Prostate gland (tissue), 2 donors: ENCODE data around the gene CDC42BPB. TPM values are rescaled to one million over a fixed set of nuclear protein-coding genes. Genes with fewer than 3 reads are reported as not detected.

Experiments used
- DNase-seq: peaks from one replicate; pipeline ENCODE4 v3.0.0-alpha.2; 2019; ENCODE audit warnings: low spot score
- H3K27ac ChIP-seq, 2 donors: fragments of 200-600 bp; sonication (generic); 2 replicates each; pipeline ENCODE4 v1.5.1; 2017 to 2019
- H3K27me3 ChIP-seq: fragments of 200-600 bp; sonication (generic); replicated peaks from 2 replicates; pipeline ENCODE4 v1.5.1; 2019; ENCODE audit not compliant: insufficient read depth
- H3K36me3 ChIP-seq, 2 donors: fragments of 200-600 bp; sonication (generic); 1 replicate in 1 of 2; 2 replicates in 1 of 2; pipeline versions ENCODE4 v1.5.1 to v1.8.1; 2017 to 2019
- H3K4me1 ChIP-seq: fragments of 200-600 bp; sonication (generic); replicated peaks from 2 replicates; pipeline ENCODE4 v1.5.1; 2019
- H3K4me3 ChIP-seq, 2 donors: fragments of 200-600 bp; sonication (generic); 2 replicates each; pipeline ENCODE4 v1.5.1; 2017 to 2019
- H3K9me3 ChIP-seq: fragments of 200-600 bp; sonication (generic); 2 replicates; pipeline ENCODE4 v1.5.1; 2017
- CTCF ChIP-seq, 4 experiments: fragments of 200-600 bp in 2 of 4; fragments of 450-650 bp in 2 of 4; sonication (generic) in 2 of 4; IDR thresholded peaks; 1 replicate in 3 of 4; 2 replicates in 1 of 4; pipeline ENCODE4 v1.5.1; 2016 to 2019; ENCODE audit warnings: antibody characterized with exemption in 4 of 4, mild to moderate bottlenecking in 2 of 4, moderate library complexity in 2 of 4
- POLR2A ChIP-seq: fragments of 450-650 bp; IDR thresholded peaks from one replicate; pipeline ENCODE4 v1.6.1; 2016; ENCODE audit warnings: antibody characterized with exemption, mild to moderate bottlenecking
- POLR2AphosphoS5 ChIP-seq: sonication (generic); formaldehyde crosslinking; IDR thresholded peaks from one replicate; pipeline ENCODE4 v1.6.1; 2017; ENCODE audit warnings: antibody characterized with exemption
- WGBS: methylation state at CpG from one replicate; pipeline ENCODE4 v1.1.5; 2018; 5-methylcytosine and 5-hydroxymethylcytosine counted together
- intact Hi-C: fragments of 100-400 bp; cut with DNase I; formaldehyde crosslinking; loops from one replicate; pipeline ENCODE4 v1.14.2; 2022
- total RNA-seq, 2 donors: library from RNA; depleted of rRNA; stranded (reverse); fragments of >200 nt; gene quantifications; one replicate each; pipeline ENCODE4 v1.1.0, GENCODE V29; 2016

Gene CDC42BPB
- total RNA-seq, 2 donors from 2014 or later = 78.9 to 172 TPM

DNA sequence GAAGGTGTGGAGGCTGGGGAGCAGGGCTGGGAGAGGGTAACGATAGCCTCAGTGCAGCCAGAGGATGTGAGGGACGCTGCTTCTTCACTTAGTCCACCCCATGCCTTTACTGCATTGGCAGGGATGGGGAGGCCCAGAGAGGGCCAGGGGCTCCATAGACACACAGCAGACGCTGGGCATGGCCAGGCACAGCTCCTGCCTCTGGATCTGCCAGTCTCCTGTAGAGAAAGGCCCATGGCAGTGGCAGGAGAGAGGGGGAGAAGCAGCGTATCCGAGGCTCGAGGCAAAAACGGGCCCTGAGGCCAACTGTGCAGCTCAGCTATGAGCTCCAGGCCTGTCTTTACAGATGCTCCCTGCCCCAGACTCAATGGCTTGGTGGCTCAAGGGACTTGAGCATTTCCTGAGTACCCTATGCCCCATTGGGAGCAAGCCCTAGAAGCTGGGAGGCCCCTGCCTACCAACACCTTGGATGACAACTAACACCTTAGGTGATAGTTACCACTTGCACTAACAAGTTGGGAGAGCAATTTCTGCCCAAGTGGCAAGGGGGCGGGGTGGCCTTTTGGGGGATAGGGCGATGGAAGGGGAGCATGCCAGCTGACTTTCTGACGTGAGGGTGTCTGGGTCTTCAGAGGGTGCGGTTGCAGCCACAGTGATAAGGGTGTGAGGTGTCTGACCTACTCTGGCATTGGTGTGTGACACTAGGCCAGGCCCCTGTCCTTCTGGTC, 21.7 kb upstream of the CDC42BPB start:
- no peak overlapping the region for H3K4me3 ChIP-seq
- no peaks in the 10 kb centered on the region for H3K9me3 ChIP-seq
- intact Hi-C loops = loop anchor here (5.0 to 10.0 kb wide), 2 partner anchors 213 to 384 kb away; no protein-coding TSS in a partner anchor
- no peak for TF ChIP-seq POLR2AphosphoS5
- no peak for TF ChIP-seq CTCF (IDR thresholded peaks at IDR 0.05)
- no peak for TF ChIP-seq POLR2A
- no peaks in the 10 kb centered on the region for H3K36me3 ChIP-seq
- no peak for DNase-seq
- no peaks in the 10 kb centered on the region for H3K4me1 ChIP-seq
- whole genome bisulfite sequencing = 71% methylated on average over 11 of the region's 11 CpGs
- no peak overlapping the region for H3K27ac ChIP-seq
- no peaks in the 10 kb centered on the region for H3K27me3 ChIP-seq

DNA sequence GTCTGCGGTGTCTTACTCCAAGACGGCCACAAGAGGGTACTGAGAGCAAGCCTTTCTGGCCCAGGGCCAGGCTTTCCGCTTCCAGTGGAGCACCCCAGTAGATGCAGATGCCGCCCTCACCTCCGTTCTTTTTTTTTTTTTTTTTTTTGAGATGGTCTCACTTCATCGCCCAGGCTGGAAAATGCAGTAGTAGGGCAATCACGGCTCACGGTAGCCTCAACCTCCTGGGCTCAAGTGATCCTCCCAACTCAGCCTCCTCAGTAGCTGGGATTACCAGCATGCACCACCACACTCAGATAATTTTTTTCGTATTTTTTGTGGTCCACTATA, 21.0 kb upstream of the CDC42BPB start:
- H3K27me3 ChIP-seq = no peaks in the 10 kb centered on the region
- peak; percentile 76 for DNase-seq
- no peaks in the 10 kb centered on the region for H3K4me1 ChIP-seq
- TF ChIP-seq POLR2A (no peak), POLR2AphosphoS5 (peak; percentile 58), CTCF (IDR thresholded peaks at IDR 0.05) (peak; percentile 38 to 83 (median 62))
- no peak overlapping the region for H3K4me3 ChIP-seq
- no peaks in the 10 kb centered on the region for H3K36me3 ChIP-seq
- intact Hi-C loops = loop anchor here (5.0 to 10.0 kb wide), 2 partner anchors 214 to 384 kb away; no protein-coding TSS in a partner anchor
- no peaks in the 10 kb centered on the region for H3K9me3 ChIP-seq
- WGBS = 16% methylated on average over 9 of the region's 9 CpGs
- no peak overlapping the region for H3K27ac ChIP-seq

- no peak for DNase-seq
- Histone ChIP-seq H3K9me3 (no peaks in the 10 kb centered on the region), H3K4me1 (peaks cover 7% of the 10 kb centered on the region), H3K27me3 (no peaks in the 10 kb centered on the region), H3K36me3 (no peaks in the 10 kb centered on the region), H3K27ac (no peak overlapping the region), H3K4me3 (peak overlapping the region in 1 of 2 donors; percentile 32)
- TF ChIP-seq POLR2A (no peak), POLR2AphosphoS5 (no peak), CTCF (IDR thresholded peaks at IDR 0.05) (no peak)
- intact Hi-C loops = loop anchor here (5.0 to 10.0 kb wide), 2 partner anchors 217 to 380 kb away; no protein-coding TSS in a partner anchor
- 30% methylated on average over 16 of the region's 21 CpGs for WGBS
These were observed 17.5 kb upstream of the CDC42BPB start for GRCh38 chr14:103074729-103075367.

DNA sequence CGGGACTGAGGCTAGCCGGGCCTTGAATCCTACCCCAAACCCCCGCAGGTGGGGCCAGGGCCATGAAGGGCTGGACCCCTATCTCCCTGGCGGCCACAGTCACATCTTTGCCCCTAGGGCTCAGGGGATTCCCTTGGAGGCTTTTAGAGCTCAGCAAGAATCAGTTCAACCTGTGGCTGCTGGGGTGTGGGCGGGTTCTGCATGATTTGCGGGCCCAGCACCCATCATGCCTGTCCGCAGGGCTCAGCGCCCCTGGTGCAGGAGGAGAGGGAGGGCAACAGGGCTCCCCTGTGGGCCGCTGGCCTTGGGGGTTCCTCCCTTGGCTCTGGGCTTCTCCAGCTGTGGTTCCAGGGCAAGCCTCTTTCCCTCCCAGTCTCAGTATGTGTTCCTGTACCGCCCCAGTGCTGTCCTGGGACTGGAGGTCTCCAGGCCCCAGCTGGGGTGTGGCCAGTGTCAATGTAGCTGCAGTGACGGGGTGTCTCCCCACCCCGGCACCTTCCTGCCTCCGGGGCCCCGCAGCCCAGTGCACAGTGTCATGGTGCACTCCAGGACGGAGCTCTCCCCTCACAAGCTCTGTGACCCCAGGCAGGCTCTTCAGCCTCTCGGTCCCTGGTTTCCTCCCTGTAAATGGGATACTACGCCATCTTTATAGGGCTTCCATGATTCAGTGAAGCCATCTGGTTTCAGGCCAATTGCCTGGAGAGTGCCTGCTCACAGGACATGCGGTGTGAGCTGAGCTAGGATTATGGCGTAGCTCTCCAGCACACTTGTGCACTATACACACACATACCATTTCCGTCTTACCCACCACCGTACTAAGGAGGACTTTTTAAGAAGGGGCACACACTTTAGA, 16.8 kb upstream of the CDC42BPB start:
- 80% methylated on average over 17 of the region's 21 CpGs for WGBS
- Histone ChIP-seq H3K4me3 (no peak overlapping the region), H3K36me3 (no peaks in the 10 kb centered on the region), H3K27me3 (no peaks in the 10 kb centered on the region), H3K27ac (no peak overlapping the region), H3K4me1 (peaks cover 7% of the 10 kb centered on the region), H3K9me3 (no peaks in the 10 kb centered on the region)
- no peak for TF ChIP-seq POLR2A
- no peak for TF ChIP-seq POLR2AphosphoS5
- intact Hi-C loops = loop anchor here (10.0 kb wide), 1 partner anchor 379 kb away; no protein-coding TSS in a partner anchor
- no peak for DNase-seq

GRCh38 chr14:103073367-103073875, 16.1 kb upstream of the CDC42BPB start:
- H3K27ac ChIP-seq = no peak overlapping the region
- intact Hi-C loops = loop anchor here (10.0 kb wide), 1 partner anchor 379 kb away; no protein-coding TSS in a partner anchor
- no peak for TF ChIP-seq POLR2A
- no peak for TF ChIP-seq POLR2AphosphoS5
- no peak for TF ChIP-seq CTCF (IDR thresholded peaks at IDR 0.05)
- WGBS = 87% methylated on average over 14 of the region's 14 CpGs
- no peaks in the 10 kb centered on the region for H3K27me3 ChIP-seq
- no peak for DNase-seq
- no peaks in the 10 kb centered on the region for H3K9me3 ChIP-seq
- H3K4me1 ChIP-seq = peaks cover 7% of the 10 kb centered on the region
- no peak overlapping the region for H3K4me3 ChIP-seq
- H3K36me3 ChIP-seq = no peaks in the 10 kb centered on the region
